GM12878 (cell line): ENCODE results near the gene USP12. TPM values are rescaled to one million over a fixed set of nuclear protein-coding genes. Genes with fewer than 3 reads are reported as not detected.

Experiments used
- ATAC-seq: fragments of 200-7000 bp; cut with Tn5 transposase; 3 replicates; pipeline ENCODE4 v1.9.1; 2020; ENCODE audit warnings: mild to moderate bottlenecking, moderate library complexity
- BruUV-seq: library from RNA; stranded (reverse); fragments of 400-500 nt; replicated peaks from 2 replicates; lab custom pipeline; 2021; lab: Mats Ljungman, UMichigan
- CTCF ChIA-PET: fragments of 300-600 bp; sonication (Branson Sonifier 250); formaldehyde crosslinking; extraction: SDS; loops from one replicate; lab custom pipeline; 2021; ENCODE audit warnings: inconsistent platforms; lab: Yijun Ruan, JAX
- POLR2A ChIA-PET: fragments of 350-600 bp; formaldehyde crosslinking; extraction: SDS; loops from one replicate; lab custom pipeline; 2021; ENCODE audit warnings: inconsistent platforms; lab: Charles Lee
- RAD21 ChIA-PET: fragments of 300-600 bp; sonication (Branson Sonifier 250); formaldehyde crosslinking; loops from one replicate; lab custom pipeline; 2023; ENCODE audit warnings: antibody characterized with exemption; ENCODE audit not compliant: unreplicated experiment; lab: Charles Lee
- SMC1A ChIA-PET: fragments of 300-600 bp; sonication (Branson Sonifier 250); formaldehyde crosslinking; loops from one replicate; lab custom pipeline; 2023; ENCODE audit not compliant: unreplicated experiment, uncharacterized antibody; lab: Charles Lee
- DNase-seq: peaks from one replicate; pipeline ENCODE4 v3.0.0-alpha.2; 2011; ENCODE audit warnings: low read depth, low spot score
- FAIRE-seq: peaks from 3 replicates; lab custom pipeline; 2011; peaks lifted over from hg19 to GRCh38; lab: Jason Lieb, UNC
- H2AFZ ChIP-seq: 2 replicates; pipeline ENCODE4 v1.6.0; 2011; ENCODE audit warnings: low read depth, low read length, control low read depth; ENCODE audit not compliant: control insufficient read depth
- H3K27ac ChIP-seq: 2 replicates; pipeline ENCODE4 v1.5.1; 2011; ENCODE audit warnings: control low read depth; ENCODE audit not compliant: control insufficient read depth, insufficient read depth
- H3K27me3 ChIP-seq, 2 experiments: replicated peaks in 1 of 2; 2 replicates each; pipeline versions ENCODE4 v1.6.0 to v1.6.1; 2011; ENCODE audit warnings: low read length in 1 of 2; ENCODE audit not compliant: control insufficient read depth in 2 of 2, insufficient read depth in 2 of 2
- H3K36me3 ChIP-seq, 2 experiments: 2 replicates each; pipeline ENCODE4 v1.5.1; 2011; ENCODE audit warnings: low read length in 1 of 2; ENCODE audit not compliant: control insufficient read depth in 2 of 2, insufficient read depth in 2 of 2
- H3K4me1 ChIP-seq: 2 replicates; pipeline ENCODE4 v1.6.1; 2011; ENCODE audit warnings: mild to moderate bottlenecking, low read length, moderate library complexity, mixed read lengths; ENCODE audit not compliant: control insufficient read depth, insufficient read depth
- H3K4me2 ChIP-seq: 2 replicates; pipeline ENCODE4 v1.6.0; 2011; ENCODE audit warnings: control low read depth; ENCODE audit not compliant: control insufficient read depth, insufficient read depth
- H3K4me3 ChIP-seq: fragments of 200-600 bp; sonication (generic); 2 replicates; pipeline ENCODE4 v1.5.1; 2016
- H3K79me2 ChIP-seq: 2 replicates; pipeline ENCODE4 v1.6.0; 2011; ENCODE audit warnings: low read length; ENCODE audit not compliant: control insufficient read depth, insufficient read depth
- H3K9ac ChIP-seq: 2 replicates; pipeline ENCODE4 v1.8.0; 2011; ENCODE audit warnings: low read length, control low read depth, mixed read lengths; ENCODE audit not compliant: control insufficient read depth, insufficient read depth
- H3K9me3 ChIP-seq: replicated peaks from 3 replicates; pipeline ENCODE4 v1.5.1; 2011; ENCODE audit warnings: mild to moderate bottlenecking, low read length; ENCODE audit not compliant: control insufficient read depth, insufficient read depth
- H4K20me1 ChIP-seq: 2 replicates; pipeline ENCODE4 v1.6.0; 2011; ENCODE audit not compliant: control insufficient read depth, insufficient read depth
- BMI1 ChIP-seq: fragments of 450-650 bp; IDR thresholded peaks from 2 replicates; pipeline ENCODE4 v1.6.1; 2016; ENCODE audit warnings: mild to moderate bottlenecking, moderate library complexity, borderline replicate concordance
- BRCA1 ChIP-seq: IDR thresholded peaks from 2 replicates; pipeline ENCODE4 v1.6.1; 2011; ENCODE audit warnings: low read depth, low read length, improper control_type of control experiment
- CUX1 ChIP-seq: IDR thresholded peaks from 2 replicates; pipeline ENCODE4 v1.6.1; 2012; ENCODE audit warnings: improper control_type of control experiment, low read depth, low read length; ENCODE audit not compliant: insufficient replicate concordance
- E2F4 ChIP-seq: IDR thresholded peaks from 2 replicates; pipeline ENCODE4 v1.6.1; 2012; ENCODE audit warnings: low read depth, low read length, improper control_type of control experiment
- JUND ChIP-seq: IDR thresholded peaks from 2 replicates; pipeline ENCODE4 v1.6.1; 2012; ENCODE audit warnings: low read depth, mild to moderate bottlenecking, low read length, improper control_type of control experiment, moderate library complexity
- NBN ChIP-seq: fragments of 450-650 bp; IDR thresholded peaks from 2 replicates; pipeline ENCODE4 v1.6.1; 2016
- NFYB ChIP-seq: IDR thresholded peaks from 2 replicates; pipeline ENCODE4 v1.6.1; 2011; ENCODE audit warnings: low read depth, mild to moderate bottlenecking, low read length, improper control_type of control experiment, moderate library complexity; ENCODE audit not compliant: insufficient read depth
- NR2C2 ChIP-seq: IDR thresholded peaks from 2 replicates; pipeline ENCODE4 v1.6.1; 2011; ENCODE audit warnings: borderline replicate concordance, low read depth; ENCODE audit not compliant: control insufficient read depth, insufficient read length
- NR2F1 ChIP-seq: fragments of 450-650 bp; conservative IDR thresholded peaks from 2 replicates; pipeline ENCODE4 v1.6.1; 2017; ENCODE audit warnings: mild to moderate bottlenecking
- PRDM15 ChIP-seq: fragments of 450-650 bp; formaldehyde crosslinking; IDR thresholded peaks from 2 replicates; pipeline ENCODE4 v1.4.0; 2020; ENCODE audit warnings: mild to moderate bottlenecking, moderate library complexity
- YBX1 ChIP-seq: fragments of 450-650 bp; IDR thresholded peaks from 2 replicates; pipeline ENCODE4 v1.6.1; 2016; ENCODE audit warnings: antibody characterized with exemption
- WGBS: methylation state at CpG from one replicate; pipeline ENCODE4 v1.1.6; 2016; ENCODE audit warnings: low lambda C conversion rate; ENCODE audit not compliant: insufficient replicate concordance, insufficient coverage; ENCODE audit errors: missing lambda C conversion rate; 5-methylcytosine and 5-hydroxymethylcytosine counted together
- in situ Hi-C: fragments of 300-500 bp; cut with MboI; formaldehyde crosslinking; loops from 9 replicates; pipeline ENCODE4 v1.14.3; 2018; ENCODE audit warnings: mixed read lengths
- intact Hi-C: fragments of 100-400 bp; cut with micrococcal nuclease; formaldehyde crosslinking; loops from one replicate; pipeline ENCODE4 v1.14.2; 2022; ENCODE audit not compliant: unreplicated experiment
- polyA plus RNA-seq, 11 experiments: library from polyadenylated mRNA; depleted of rRNA in 4 of 11; unstranded in 6 of 11; stranded (reverse) in 5 of 11; fragments of >200 nt; fragmentation: Nextera tagmentation in 4 of 11; fragmentation: Illumina TruSeq in 1 of 11; extraction: Ambion mirVana in 4 of 11; extraction: Trizol in 1 of 11; gene quantifications; 1 replicate in 1 of 11; 2 replicates in 10 of 11; pipeline versions ENCODE4 v1.2.1 to v1.2.3, GENCODE V29; 2011 to 2016; ENCODE audit warnings: inconsistent platforms in 2 of 11, missing spikeins in 2 of 11, low read depth in 1 of 11
- total RNA-seq, 4 experiments: library from RNA; depleted of rRNA in 3 of 4; stranded (reverse); fragments of >200 nt in 3 of 4; fragmentation: Illumina TruSeq in 1 of 4; extraction: Trizol in 1 of 4; gene quantifications; 2 replicates each; pipeline versions ENCODE4 v1.2.1 to v1.2.3, GENCODE V29; 2013 to 2021

Gene USP12
- total and polyA plus RNA-seq, 10 of the 15 experiments (the other 5 are each of a cell fraction or from before 2014, with no cell fraction given) = 3.5 to 32.2 (median 24.6) TPM

- TF ChIP-seq PRDM15 (CRISPR knock-in tag) (no peak), YBX1 (no peak), BRCA1 (no peak)
Measured at GRCh38 chr13:27110056-27110746, 61.4 kb downstream of the USP12 start (continued).

GRCh38 chr13:27106144-27106543 is 65.5 kb downstream of the USP12 start:
- Histone ChIP-seq H3K27me3 (no peaks in the 10 kb centered on the region), H3K36me3 (peaks cover 3 to 5% of the 10 kb centered on the region in 2 experiments; a peak in 2 of 4 replicates), H3K9me3 (no peaks in the 10 kb centered on the region), H3K4me1 (no peaks in the 10 kb centered on the region), H3K4me3 (no peak overlapping the region), H2AFZ (no peak overlapping the region), H3K79me2 (no peaks in the 10 kb centered on the region; the same call in 1 of the 2 replicates), H3K9ac (no peak overlapping the region), H3K4me2 (no peak overlapping the region), H4K20me1 (no peaks in the 10 kb centered on the region), H3K27ac (no peak overlapping the region)
- ChIA-PET CTCF (no interaction called here), POLR2A (no interaction called here), RAD21 (no interaction called here), SMC1A (interaction anchor here (1.5 kb wide), 1 partner anchor 64 kb away, joined by 5 read pairs; no protein-coding TSS in a partner anchor)
- intact Hi-C loops (no loop called here), in situ Hi-C loops (no loop called here)
- WGBS = 78% methylated on average over 5 of the region's 5 CpGs
- TF ChIP-seq NFYB (no peak), BMI1 (no peak), E2F4 (no peak), JUND (no peak), NR2C2 (no peak), NBN (no peak), CUX1 (no peak), NR2F1 (no peak)
- ATAC-seq = no peak
- no TSS peak for BruUV-seq
- no peak for DNase-seq
- FAIRE-seq = no peak
